Panc1 (cell line): ENCODE data around the gene FAM78A. TPM values are rescaled to one million over a fixed set of nuclear protein-coding genes. Genes with fewer than 3 reads are reported as not detected.

ENCODE experiments used
- ATAC-seq: fragments of 200-7000 bp; cut with Tn5 transposase; 2 replicates; pipeline ENCODE4 v1.9.1; 2020; ENCODE audit warnings: mild to moderate bottlenecking, moderate library complexity
- BruUV-seq: library from RNA; stranded (reverse); fragments of 400-500 nt; replicated peaks from 2 replicates; lab custom pipeline; 2021; lab: Mats Ljungman, UMichigan
- CTCF ChIA-PET: fragments of 300-600 bp; sonication (Branson Sonifier 250); formaldehyde crosslinking; loops from one replicate; lab custom pipeline; 2022; ENCODE audit warnings: antibody characterized with exemption; lab: Charles Lee
- POLR2A ChIA-PET: fragments of 300-600 bp; sonication (Branson Sonifier 250); formaldehyde crosslinking; loops from one replicate; lab custom pipeline; 2022; ENCODE audit warnings: antibody characterized with exemption; lab: Charles Lee
- DNase-seq: peaks from one replicate; pipeline ENCODE4 v3.0.0-alpha.2; 2010; ENCODE audit warnings: low read depth, low spot score
- H3K27ac ChIP-seq: 2 replicates; pipeline ENCODE4 v1.5.1; 2011; ENCODE audit warnings: mild to moderate bottlenecking, low read length, inconsistent platforms
- H3K27me3 ChIP-seq: fragments of 200-500 bp; sonication (Bioruptor generic); 2 replicates; pipeline ENCODE4 v1.6.0; 2014; ENCODE audit warnings: low read length, inconsistent platforms; ENCODE audit not compliant: control insufficient read depth, insufficient read depth
- H3K36me3 ChIP-seq: fragments of 200-500 bp; sonication (Bioruptor generic); 2 replicates; pipeline ENCODE4 v1.5.1; 2014; ENCODE audit warnings: inconsistent platforms, mild to moderate bottlenecking, low read length, moderate library complexity; ENCODE audit not compliant: control insufficient read depth, insufficient read depth
- H3K4me1 ChIP-seq: 2 replicates; pipeline ENCODE4 v1.5.1; 2011; ENCODE audit warnings: inconsistent platforms, mild to moderate bottlenecking, low read length, moderate library complexity; ENCODE audit not compliant: control insufficient read depth, insufficient read depth
- H3K4me3 ChIP-seq, 2 experiments: 2 replicates each; pipeline ENCODE4 v1.5.1; 2011 to 2012; ENCODE audit warnings: low read depth in 2 of 2, low read length in 2 of 2, mild to moderate bottlenecking in 2 of 2, inconsistent platforms in 1 of 2, moderate library complexity in 1 of 2
- H3K9me3 ChIP-seq: fragments of 200-500 bp; sonication (Bioruptor generic); 2 replicates; pipeline ENCODE4 v1.5.1; 2014; ENCODE audit warnings: low read depth, mild to moderate bottlenecking, inconsistent platforms, low read length, moderate library complexity; ENCODE audit not compliant: control insufficient read depth, insufficient read depth
- POLR2AphosphoS5 ChIP-seq: IDR thresholded peaks from 2 replicates; pipeline ENCODE4 v1.6.1; 2012; ENCODE audit warnings: mild to moderate bottlenecking, low read depth, low read length, moderate library complexity
- SIN3A ChIP-seq: IDR thresholded peaks from 2 replicates; pipeline ENCODE4 v1.6.1; 2012; ENCODE audit warnings: low read depth, mild to moderate bottlenecking, low read length, moderate library complexity, borderline replicate concordance; ENCODE audit not compliant: insufficient read depth
- TCF7L2 ChIP-seq: IDR thresholded peaks from 2 replicates; pipeline ENCODE4 v1.6.1; 2011; ENCODE audit warnings: mild to moderate bottlenecking, low read depth, low read length, inconsistent platforms
- in situ Hi-C: cut with HindIII; loops from 2 replicates; pipeline ENCODE4 v1.10.0; 2016; ENCODE audit warnings: low sequenced_read_pairs, low pct_unique_long_range_greater_than_20kb
- intact Hi-C: fragments of 100-400 bp; cut with micrococcal nuclease; formaldehyde crosslinking; loops from one replicate; pipeline ENCODE4 v1.10.0; 2022; ENCODE audit not compliant: unreplicated experiment
- total RNA-seq: library from RNA; stranded (reverse); gene quantifications from one replicate; pipeline ENCODE4 v1.2.1, GENCODE V29; 2021; ENCODE audit not compliant: unreplicated experiment
- TF ChIP-seq, protein P1 (sequence below): fragments of 450-650 bp; IDR thresholded peaks from 2 replicates; pipeline ENCODE4 v1.5.1; 2017; ENCODE audit warnings: mild to moderate bottlenecking
- TF ChIP-seq, protein P2 (sequence below), 2 experiments: IDR thresholded peaks; 2 replicates each; pipeline ENCODE4 v1.6.1; 2011 to 2012; ENCODE audit warnings: low read depth in 2 of 2, control low read depth in 1 of 2, low read length in 1 of 2, mild to moderate bottlenecking in 1 of 2, moderate library complexity in 1 of 2; ENCODE audit not compliant: insufficient read depth in 1 of 2

Gene FAM78A
- total RNA-seq, 1 experiment from 2014 or later, result 0.59 TPM

DNA sequence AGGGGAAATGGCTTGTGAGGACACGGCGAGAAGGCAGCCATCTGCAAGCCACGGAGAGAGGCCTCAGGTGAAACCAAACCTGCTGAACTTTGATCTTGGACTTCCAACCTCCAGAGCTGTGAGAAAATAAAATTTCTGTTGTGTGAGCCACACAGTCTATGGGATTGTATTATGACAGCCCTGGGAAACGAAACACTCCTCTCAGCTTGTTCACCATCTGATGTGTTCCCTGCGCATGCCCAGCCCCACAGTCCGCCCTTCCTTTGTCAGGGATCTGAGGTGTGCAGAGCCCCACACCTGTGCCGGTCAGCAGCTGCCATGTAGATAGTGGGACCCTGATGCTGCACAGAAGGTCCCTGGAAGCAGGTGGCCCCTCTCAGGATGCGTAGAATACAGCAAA lies 47.3 kb upstream of the FAM78A start:
- no peak for DNase-seq
- in situ Hi-C loops, result no loop called here
- no peak overlapping the region for H3K4me3 ChIP-seq
- POLR2A ChIA-PET, result no interaction called here
- intact Hi-C loops, result no loop called here
- H3K4me1 ChIP-seq, result no peaks in the 10 kb centered on the region
- CTCF ChIA-PET, result no interaction called here
- H3K36me3 ChIP-seq, result no peaks in the 10 kb centered on the region
- TF ChIP-seq POLR2AphosphoS5, result no peak
- no peak for TF ChIP-seq SIN3A
- TF ChIP-seq, protein P1, sequence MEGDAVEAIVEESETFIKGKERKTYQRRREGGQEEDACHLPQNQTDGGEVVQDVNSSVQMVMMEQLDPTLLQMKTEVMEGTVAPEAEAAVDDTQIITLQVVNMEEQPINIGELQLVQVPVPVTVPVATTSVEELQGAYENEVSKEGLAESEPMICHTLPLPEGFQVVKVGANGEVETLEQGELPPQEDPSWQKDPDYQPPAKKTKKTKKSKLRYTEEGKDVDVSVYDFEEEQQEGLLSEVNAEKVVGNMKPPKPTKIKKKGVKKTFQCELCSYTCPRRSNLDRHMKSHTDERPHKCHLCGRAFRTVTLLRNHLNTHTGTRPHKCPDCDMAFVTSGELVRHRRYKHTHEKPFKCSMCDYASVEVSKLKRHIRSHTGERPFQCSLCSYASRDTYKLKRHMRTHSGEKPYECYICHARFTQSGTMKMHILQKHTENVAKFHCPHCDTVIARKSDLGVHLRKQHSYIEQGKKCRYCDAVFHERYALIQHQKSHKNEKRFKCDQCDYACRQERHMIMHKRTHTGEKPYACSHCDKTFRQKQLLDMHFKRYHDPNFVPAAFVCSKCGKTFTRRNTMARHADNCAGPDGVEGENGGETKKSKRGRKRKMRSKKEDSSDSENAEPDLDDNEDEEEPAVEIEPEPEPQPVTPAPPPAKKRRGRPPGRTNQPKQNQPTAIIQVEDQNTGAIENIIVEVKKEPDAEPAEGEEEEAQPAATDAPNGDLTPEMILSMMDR, result no peak
- TF ChIP-seq TCF7L2, result no peak
- TF ChIP-seq, protein P2, sequence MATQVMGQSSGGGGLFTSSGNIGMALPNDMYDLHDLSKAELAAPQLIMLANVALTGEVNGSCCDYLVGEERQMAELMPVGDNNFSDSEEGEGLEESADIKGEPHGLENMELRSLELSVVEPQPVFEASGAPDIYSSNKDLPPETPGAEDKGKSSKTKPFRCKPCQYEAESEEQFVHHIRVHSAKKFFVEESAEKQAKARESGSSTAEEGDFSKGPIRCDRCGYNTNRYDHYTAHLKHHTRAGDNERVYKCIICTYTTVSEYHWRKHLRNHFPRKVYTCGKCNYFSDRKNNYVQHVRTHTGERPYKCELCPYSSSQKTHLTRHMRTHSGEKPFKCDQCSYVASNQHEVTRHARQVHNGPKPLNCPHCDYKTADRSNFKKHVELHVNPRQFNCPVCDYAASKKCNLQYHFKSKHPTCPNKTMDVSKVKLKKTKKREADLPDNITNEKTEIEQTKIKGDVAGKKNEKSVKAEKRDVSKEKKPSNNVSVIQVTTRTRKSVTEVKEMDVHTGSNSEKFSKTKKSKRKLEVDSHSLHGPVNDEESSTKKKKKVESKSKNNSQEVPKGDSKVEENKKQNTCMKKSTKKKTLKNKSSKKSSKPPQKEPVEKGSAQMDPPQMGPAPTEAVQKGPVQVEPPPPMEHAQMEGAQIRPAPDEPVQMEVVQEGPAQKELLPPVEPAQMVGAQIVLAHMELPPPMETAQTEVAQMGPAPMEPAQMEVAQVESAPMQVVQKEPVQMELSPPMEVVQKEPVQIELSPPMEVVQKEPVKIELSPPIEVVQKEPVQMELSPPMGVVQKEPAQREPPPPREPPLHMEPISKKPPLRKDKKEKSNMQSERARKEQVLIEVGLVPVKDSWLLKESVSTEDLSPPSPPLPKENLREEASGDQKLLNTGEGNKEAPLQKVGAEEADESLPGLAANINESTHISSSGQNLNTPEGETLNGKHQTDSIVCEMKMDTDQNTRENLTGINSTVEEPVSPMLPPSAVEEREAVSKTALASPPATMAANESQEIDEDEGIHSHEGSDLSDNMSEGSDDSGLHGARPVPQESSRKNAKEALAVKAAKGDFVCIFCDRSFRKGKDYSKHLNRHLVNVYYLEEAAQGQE (IDR thresholded peaks at IDR 0.05; ENCODE audit: insufficient read depth in 1 of 2, low read depth in 2 of 2, low read length in 1 of 2), result no peak
- no peak for ATAC-seq
- no peaks in the 10 kb centered on the region for H3K9me3 ChIP-seq
- H3K27me3 ChIP-seq, result no peaks in the 10 kb centered on the region
- no TSS peak for BruUV-seq
- H3K27ac ChIP-seq, result no peak overlapping the region

DNA sequence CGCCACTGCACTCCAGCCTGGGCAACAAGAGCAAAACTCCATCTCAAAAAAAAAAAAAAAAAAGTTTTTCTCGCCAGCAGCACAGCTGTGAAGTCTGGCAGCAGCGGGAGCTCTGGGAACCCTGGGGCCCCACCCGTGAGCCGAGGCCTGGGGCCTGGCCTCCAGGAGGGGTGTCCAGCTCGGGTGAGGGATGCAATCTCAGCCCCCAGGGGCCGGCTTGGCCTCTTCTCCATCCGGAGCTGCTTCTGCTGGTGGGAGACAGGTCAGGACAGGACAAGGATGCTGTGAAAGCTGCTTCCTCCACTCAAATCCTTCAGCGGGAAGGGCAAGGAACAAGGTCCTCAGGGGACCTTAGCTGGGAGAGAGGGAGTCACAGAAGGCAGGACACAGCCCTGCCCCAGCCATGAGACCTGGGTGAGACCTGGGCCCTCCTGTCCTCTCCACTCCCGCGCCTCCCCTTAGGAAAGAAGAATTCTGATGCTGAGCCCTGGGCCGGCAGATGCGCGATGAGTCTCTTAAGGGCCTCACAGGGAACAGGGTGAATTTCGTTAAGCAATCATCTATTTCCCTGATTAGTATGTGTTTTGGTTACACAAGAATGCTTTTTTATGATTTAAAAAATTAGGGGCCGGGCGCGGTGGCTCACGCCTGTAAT lies 43.8 kb upstream of the FAM78A start:
- Histone ChIP-seq H3K27me3 (no peaks in the 10 kb centered on the region), H3K36me3 (no peaks in the 10 kb centered on the region), H3K9me3 (no peaks in the 10 kb centered on the region), H3K27ac (no peak overlapping the region), H3K4me3 (no peak overlapping the region), H3K4me1 (no peaks in the 10 kb centered on the region)
- ChIA-PET POLR2A (no interaction called here), CTCF (no interaction called here)
- no TSS peak for BruUV-seq
- ATAC-seq (no peak), DNase-seq (no peak)
- intact Hi-C loops, result no loop called here
- TF ChIP-seq POLR2AphosphoS5, result no peak
- TF ChIP-seq SIN3A, result no peak
- TF ChIP-seq, protein P1, result no peak
- TF ChIP-seq, protein P2 (IDR thresholded peaks at IDR 0.05; ENCODE audit: insufficient read depth in 1 of 2, low read depth in 2 of 2, low read length in 1 of 2), result no peak
- TF ChIP-seq TCF7L2, result no peak
- in situ Hi-C loops, result no loop called here
